ENCODE data around the gene NUDT3.
"Not testable (repeated sequence)": the region's sequence is repeated elsewhere in the genome, so short reads cannot be mapped to it uniquely, and the experiment has no call there.

Gene NUDT3

DNA sequence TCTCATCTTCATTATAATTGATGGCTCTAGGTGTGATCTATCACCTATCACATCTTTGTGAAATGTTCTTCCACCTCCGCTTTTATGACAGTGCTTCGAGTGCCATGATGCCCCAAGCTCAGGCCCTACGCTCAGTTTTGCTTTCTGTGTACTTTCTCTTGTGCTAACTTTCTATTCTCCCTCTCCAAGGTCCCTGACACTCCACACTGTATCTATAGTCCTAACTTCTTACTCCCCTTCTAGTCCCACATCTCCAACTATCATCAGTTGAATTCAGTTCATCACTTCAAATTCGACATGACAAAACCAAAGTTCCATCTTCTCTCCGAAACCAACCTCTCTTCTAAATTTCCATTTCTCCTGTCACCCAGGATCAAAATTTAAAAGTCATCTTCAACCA, 16.6 kb downstream of the NUDT3 start:
- DNase-seq = no peak
- in situ Hi-C loops (cut with MboI; ENCODE audit: low pct_unique_long_range_greater_than_20kb, low sequenced_read_pairs) = no loop called here

DNA sequence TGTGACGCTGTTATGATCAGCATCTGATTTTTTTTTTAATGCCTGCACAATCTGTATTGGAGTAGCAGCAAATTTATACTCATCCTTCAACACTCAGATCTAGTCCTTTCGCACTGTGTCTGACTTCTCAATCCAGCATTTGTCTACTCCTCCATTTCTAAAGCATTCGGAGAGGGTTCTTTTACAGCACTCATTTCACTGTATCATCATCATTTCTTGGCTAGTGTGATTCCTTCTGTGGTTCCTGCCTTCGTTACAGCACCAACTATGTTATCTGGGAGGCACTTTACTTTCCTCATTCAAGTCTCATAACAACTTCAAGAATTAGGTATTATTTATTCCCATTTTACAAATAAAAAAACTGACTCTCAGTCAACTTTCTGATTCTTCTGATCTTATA, 18.0 kb downstream of the NUDT3 start:
- in situ Hi-C loops (cut with MboI; ENCODE audit: low pct_unique_long_range_greater_than_20kb, low sequenced_read_pairs) = no loop called here
- DNase-seq = no peak

DNA sequence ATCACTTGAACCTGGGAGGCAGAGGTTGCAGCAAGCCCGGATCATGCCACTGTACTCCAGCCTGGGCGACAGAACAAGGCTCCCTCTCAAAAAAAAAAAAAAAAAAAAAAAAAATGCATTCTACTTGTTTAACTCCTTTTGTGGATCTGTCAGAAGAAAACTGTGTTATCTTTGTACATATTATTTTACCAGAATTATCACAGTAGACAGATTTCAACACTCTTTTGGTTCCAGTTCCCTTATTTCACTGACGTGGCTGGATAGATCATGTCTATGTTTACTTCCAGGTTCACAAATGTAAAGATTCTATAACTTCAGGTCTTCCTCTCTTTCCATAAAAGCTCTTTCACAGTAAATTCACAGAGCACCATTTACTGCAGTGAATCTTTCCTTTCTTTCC, 18.4 kb downstream of the NUDT3 start:
- peak; percentile 58 for DNase-seq
- in situ Hi-C loops (cut with MboI; ENCODE audit: low pct_unique_long_range_greater_than_20kb, low sequenced_read_pairs) = no loop called here

GRCh38 chr6:34373511-34373910, 19.0 kb downstream of the NUDT3 start:
- DNase-seq = no peak
- in situ Hi-C loops (cut with MboI; ENCODE audit: low pct_unique_long_range_greater_than_20kb, low sequenced_read_pairs) = no loop called here

DNA sequence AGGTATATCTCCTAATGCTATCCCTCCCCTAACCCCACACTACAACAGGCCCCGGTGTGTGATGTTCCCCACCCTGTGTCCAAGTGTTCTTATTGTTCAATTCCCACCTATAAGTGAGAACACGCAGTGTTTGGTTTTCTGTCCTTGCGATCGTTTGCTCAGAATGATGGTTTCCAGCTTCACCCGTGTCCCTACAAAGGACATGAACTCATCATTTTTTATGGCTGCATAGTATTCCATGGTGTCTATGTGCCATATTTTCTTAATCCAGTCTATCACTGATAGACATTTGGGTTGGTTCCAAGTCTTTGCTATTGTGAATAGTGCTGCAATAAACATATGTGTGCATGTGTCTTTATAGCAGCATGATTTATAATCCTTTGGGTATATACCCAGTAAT, 20.6 kb downstream of the NUDT3 start:
- DNase-seq; in situ Hi-C loops (cut with MboI; ENCODE audit: low pct_unique_long_range_greater_than_20kb, low sequenced_read_pairs): not testable (repeated sequence)

- in situ Hi-C loops (cut with MboI; ENCODE audit: low pct_unique_long_range_greater_than_20kb, low sequenced_read_pairs) = no loop called here
- peak; percentile 23 for DNase-seq
These were observed 22.1 kb downstream of the NUDT3 start for GRCh38 chr6:34370361-34370760.

DNA sequence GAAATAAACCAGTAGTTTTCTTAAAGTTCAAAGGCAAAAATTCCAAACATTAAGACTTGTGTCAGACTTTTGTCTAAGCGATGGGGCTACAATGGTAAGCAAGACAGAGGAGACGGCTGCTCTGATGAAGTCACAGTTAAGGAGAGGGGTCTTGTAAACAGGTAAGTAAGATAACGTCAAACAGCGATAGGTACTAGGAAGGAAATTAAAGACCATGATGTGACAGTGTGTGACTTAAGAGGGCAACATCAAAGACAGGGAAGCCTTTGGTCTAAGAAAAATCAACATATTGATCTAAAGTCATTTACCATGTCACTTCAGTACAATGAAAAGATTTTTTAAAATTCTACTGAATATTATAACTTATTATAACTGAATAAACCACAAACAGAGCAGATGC, 23.1 kb downstream of the NUDT3 start:
- in situ Hi-C loops (cut with MboI; ENCODE audit: low pct_unique_long_range_greater_than_20kb, low sequenced_read_pairs) = no loop called here
- DNase-seq = no peak

DNA sequence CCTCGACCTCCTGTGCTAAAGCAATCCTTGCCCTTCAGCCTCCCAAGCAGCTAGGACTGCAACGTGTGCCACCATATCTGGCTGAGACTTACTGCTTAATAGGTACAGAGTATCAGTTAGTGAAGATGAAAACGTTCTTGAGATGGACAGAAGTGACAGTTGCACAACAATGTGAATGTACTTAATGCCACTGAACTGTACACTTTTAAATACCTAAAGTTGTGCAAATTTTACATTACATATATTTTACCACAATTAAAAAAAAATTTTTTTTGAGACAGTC, 25.9 kb downstream of the NUDT3 start:
- in situ Hi-C loops (cut with MboI; ENCODE audit: low pct_unique_long_range_greater_than_20kb, low sequenced_read_pairs) = no loop called here
- DNase-seq = no peak

- in situ Hi-C loops (cut with MboI; ENCODE audit: low pct_unique_long_range_greater_than_20kb, low sequenced_read_pairs); DNase-seq: not testable (repeated sequence)
These were observed 26.5 kb downstream of the NUDT3 start for GRCh38 chr6:34365781-34366638.

GRCh38 chr6:34363681-34364075, 28.8 kb downstream of the NUDT3 start:
- DNase-seq; in situ Hi-C loops (cut with MboI; ENCODE audit: low pct_unique_long_range_greater_than_20kb, low sequenced_read_pairs): not testable (repeated sequence)

DNA sequence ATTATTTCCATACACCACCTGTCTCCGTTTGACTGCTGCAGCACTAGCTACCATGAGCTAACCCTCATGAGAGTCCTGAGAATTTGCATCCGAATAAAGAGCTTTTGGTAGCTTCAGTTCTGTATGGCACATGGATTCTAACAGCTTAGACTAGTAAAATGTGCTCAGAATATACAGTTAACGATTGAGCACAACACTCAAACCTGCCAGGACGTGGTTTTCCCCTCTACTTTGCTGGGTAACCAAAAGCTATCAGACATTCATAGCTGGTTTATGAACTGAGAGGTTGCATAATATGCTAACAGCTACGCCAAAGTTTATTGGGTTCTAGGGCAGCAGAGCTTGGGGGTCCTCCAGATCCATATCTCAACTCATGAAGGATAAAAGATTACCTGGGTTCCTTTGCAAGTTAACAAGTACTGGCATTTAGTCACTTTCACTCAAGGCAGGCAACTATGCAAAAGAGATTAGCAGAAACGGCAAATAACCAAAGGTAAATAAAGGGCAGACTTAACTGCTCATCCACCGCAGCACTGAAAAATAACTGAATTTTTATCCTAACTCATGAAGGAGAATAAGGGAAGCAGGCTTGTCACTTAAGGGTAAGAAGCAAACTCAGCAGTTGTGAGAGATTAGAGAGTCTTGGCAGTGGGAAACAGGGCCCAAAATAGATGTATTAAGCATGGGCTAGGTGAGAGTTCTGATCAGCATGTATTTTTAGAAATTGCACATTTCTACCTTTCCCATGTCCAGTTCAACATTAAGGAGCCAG, 29.4 kb downstream of the NUDT3 start:
- in situ Hi-C loops (cut with MboI; ENCODE audit: low pct_unique_long_range_greater_than_20kb, low sequenced_read_pairs) = no loop called here
- DNase-seq = peak; percentile 20

DNA sequence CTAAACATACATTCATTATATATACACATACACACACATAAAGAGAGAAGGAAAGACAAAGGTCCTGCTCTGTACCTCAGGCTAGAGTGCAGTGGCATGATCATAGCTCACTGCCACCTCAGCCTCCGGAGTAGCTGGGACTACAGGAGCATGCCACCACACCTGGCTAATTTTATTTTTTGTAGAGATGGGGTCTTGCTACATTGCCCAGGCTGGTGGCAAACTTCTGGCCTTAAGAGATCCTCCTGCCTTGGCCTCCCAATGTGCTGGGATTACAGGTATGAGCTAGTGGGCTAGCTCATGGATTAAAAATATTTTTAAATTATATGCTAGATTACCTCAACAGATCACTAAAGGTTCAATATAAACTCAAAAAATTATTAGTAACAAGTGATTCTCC, 30.3 kb downstream of the NUDT3 start:
- DNase-seq = no peak
- in situ Hi-C loops (cut with MboI; ENCODE audit: low pct_unique_long_range_greater_than_20kb, low sequenced_read_pairs) = no loop called here

GRCh38 chr6:34360556-34360955, 31.9 kb downstream of the NUDT3 start:
- DNase-seq = no peak
- in situ Hi-C loops (cut with MboI; ENCODE audit: low pct_unique_long_range_greater_than_20kb, low sequenced_read_pairs) = no loop called here

- DNase-seq = no peak
- in situ Hi-C loops (cut with MboI; ENCODE audit: low pct_unique_long_range_greater_than_20kb, low sequenced_read_pairs) = no loop called here
These were observed 32.9 kb downstream of the NUDT3 start for GRCh38 chr6:34359418-34360158.

DNA sequence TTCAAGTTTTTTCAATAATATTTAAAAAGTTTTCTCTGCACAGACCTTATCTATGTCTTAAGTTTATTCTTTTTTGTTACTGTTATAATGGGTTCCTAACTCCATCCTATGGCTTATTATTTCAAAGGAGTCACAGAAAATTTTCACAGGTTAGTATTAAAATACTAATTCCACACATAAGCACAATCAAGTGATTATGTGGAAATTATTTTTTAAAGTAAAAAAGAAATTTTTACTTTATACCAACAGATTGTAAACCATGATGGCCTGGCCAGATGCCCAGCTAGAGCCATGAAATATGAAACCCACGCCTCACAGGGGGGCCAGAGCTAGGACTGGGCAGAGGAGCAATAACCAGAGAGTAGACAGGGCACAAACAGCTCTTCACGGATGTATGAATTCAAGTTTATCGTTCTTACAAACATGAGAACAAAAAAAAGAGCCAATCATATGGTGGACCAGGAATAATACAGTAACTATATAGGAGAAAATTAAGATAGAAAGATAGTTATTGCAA, 34.0 kb downstream of the NUDT3 start:
- no peak for DNase-seq
- in situ Hi-C loops (cut with MboI; ENCODE audit: low pct_unique_long_range_greater_than_20kb, low sequenced_read_pairs) = no loop called here

DNA sequence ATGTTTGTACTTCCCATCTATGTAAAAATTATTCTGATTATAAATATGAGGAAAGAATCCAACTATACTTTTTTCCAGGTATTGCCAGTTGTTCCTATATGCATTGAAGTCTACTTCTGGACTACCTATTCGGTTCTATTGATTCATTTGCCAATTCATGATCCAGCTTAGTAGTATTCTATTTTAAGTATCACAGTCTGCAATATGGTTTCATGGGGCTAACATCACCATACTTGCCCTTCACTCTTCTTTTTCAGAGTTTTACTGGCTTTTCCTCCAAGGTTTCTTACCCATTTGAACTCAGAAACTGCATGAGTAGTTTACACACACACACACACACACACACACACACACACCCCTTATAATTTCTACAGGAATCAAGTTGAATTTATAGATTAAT, 34.5 kb downstream of the NUDT3 start:
- in situ Hi-C loops (cut with MboI; ENCODE audit: low pct_unique_long_range_greater_than_20kb, low sequenced_read_pairs) = no loop called here
- no peak for DNase-seq

GRCh38 chr6:34355889-34356288, 36.6 kb downstream of the NUDT3 start:
- in situ Hi-C loops (cut with MboI; ENCODE audit: low pct_unique_long_range_greater_than_20kb, low sequenced_read_pairs) = no loop called here
- DNase-seq = no peak

DNA sequence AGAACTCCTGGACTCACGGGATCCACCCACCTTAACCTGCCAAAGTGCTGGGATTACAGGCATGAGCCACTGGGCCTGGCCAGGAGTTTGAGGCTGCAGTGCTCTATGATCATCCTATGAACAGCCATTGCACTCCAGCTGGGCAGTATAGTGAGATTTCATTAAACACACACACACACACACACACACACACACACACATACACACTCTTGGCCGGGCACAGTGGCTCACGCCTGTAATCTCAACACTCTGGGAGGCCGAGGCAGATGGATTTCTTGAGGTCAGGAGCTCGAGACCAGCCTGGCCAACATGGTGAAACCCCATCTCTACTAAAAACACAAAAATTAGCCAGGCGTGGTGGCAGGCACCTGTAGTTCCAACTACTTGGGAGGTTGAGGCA, 38.2 kb downstream of the NUDT3 start:
- DNase-seq; in situ Hi-C loops (cut with MboI; ENCODE audit: low pct_unique_long_range_greater_than_20kb, low sequenced_read_pairs): not testable (repeated sequence)

DNA sequence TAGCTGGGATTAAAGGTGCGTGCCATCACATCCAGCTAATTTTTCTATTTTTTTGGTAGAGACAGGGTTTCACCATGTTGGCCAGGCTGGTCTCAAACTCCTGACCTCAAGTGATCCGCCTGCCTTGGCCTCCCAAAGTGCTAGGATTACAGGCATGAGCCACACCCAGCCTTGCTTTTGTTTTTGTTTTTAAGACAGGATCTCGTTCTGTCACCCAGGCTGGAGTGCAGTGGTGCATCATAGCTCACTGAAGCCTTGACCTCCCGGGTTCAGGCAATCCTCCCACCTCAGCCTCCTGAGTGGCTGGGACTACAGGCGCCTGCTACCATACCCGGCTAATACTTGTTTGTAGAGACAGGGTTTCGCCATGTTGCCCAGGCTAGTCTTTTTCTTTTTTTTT, 38.9 kb downstream of the NUDT3 start:
- in situ Hi-C loops (cut with MboI; ENCODE audit: low pct_unique_long_range_greater_than_20kb, low sequenced_read_pairs); DNase-seq: not testable (repeated sequence)
